Stimulated activated CD8-positive, alpha-beta memory T cell treated with anti-CD3 and anti-CD28 coated beads, Interleukin-7, amount 100 ng/mL, for 48 hours (primary cell): ENCODE results near the gene WDR46.

Experiments used
- DNase-seq, 2 donors: peaks; one replicate each; pipeline ENCODE4 v3.0.0-alpha.2; 2020; ENCODE audit warnings: low read depth in 1 of 2; ENCODE audit errors: extremely low read depth in 1 of 2

The WDR46 gene, protein sequence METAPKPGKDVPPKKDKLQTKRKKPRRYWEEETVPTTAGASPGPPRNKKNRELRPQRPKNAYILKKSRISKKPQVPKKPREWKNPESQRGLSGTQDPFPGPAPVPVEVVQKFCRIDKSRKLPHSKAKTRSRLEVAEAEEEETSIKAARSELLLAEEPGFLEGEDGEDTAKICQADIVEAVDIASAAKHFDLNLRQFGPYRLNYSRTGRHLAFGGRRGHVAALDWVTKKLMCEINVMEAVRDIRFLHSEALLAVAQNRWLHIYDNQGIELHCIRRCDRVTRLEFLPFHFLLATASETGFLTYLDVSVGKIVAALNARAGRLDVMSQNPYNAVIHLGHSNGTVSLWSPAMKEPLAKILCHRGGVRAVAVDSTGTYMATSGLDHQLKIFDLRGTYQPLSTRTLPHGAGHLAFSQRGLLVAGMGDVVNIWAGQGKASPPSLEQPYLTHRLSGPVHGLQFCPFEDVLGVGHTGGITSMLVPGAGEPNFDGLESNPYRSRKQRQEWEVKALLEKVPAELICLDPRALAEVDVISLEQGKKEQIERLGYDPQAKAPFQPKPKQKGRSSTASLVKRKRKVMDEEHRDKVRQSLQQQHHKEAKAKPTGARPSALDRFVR

GRCh38 chr6:33288921-33289783 lies at the start of gene WDR46, which contains the start of gene PFDN6:
TSS of gene WDR46 (minus strand) at chr6:33289239. CDS start at chr6:33289170, 69 bp downstream.
TSS of gene PFDN6 (plus strand) at chr6:33289601. CDS start at chr6:33289857, 256 bp downstream.
- DNase-seq: peak; percentile 56 to 82

- no peak for DNase-seq
These were observed 47.5 kb upstream of the WDR46 start for GRCh38 chr6:33336495-33336894.

GRCh38 chr6:33335916-33336315 lies 46.9 kb upstream of the WDR46 start:
- no peak for DNase-seq

- no peak for DNase-seq
These were observed 44.6 kb upstream of the WDR46 start for GRCh38 chr6:33333666-33334065.

DNA sequence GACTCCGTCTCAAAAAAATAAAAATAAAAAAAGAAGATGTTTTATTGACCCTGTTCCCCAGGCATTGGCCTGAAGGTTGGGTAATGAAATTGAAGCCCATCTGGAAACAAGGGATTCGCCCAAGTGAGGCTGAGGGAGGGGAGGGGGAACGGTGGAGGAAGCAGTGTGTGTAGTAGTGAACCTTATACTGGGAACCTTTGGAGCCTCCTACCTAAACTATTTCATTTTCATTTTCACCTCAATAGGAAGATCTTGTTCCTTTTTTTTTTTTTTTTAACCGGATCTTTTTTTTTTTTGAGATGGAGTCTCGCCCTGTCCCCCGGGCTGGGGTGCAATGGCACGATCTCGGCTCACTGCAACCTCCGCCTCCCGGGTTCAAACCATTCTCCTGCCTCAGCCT lies 41.7 kb upstream of the WDR46 start:
- no peak for DNase-seq

GRCh38 chr6:33329058-33329457 lies 40.0 kb upstream of the WDR46 start:
- DNase-seq: no peak

DNA sequence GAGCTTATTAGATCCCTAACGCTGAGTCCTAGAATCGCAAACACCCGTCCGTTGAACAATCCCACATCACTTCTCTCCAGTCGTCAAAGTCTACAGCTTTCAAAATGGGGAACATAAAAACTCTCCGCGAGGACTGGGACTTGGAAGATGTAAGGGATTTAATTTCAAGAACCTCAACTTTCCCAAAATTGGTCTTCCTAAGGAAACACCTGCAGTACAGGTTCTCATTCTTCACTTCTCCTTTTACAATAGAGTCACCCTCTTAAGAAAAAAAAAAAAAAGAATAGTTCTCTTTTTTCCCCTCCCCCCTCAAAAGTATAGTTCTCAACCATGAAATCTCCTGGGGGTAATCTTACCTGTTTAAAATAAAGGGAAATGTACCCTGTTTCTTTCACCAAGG lies 35.1 kb upstream of the WDR46 start:
- no peak for DNase-seq

DNA sequence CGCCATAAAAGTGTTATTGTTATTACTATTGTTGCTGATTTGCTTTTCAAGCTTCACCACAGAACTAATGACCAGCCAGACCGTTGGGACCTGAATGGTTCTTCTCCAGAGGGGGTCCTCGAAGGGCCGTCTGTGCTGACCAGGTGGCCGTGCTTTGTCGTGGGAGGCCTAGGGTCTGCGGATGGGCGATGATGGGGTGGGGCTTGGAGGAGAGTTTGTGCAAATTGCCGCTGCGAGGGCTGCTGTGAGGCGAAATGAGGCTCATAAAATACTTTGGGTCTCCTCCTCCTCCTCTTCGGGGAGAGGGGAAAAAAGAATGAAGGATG lies 34.5 kb upstream of the WDR46 start:
- DNase-seq: no peak

DNA sequence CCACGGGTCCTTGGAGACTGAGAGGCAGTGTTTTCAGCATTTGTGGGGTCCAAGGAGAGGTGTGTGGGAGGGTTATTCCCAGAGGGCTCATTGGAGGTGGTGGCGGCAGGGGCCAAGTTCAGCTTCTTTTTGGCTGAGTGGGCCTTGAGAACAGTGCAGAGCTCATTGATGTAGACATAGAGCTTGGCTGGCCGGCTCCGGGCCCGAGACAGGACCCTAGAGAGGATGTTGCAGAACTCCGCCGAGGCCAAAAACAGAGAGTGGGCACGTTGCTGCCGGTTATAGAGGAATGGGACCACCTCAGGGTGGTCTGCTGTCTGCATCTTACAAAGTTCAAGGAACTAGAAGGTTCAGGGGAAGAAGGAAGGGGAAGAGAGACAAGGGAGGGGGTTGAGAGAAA lies 32.2 kb upstream of the WDR46 start:
- no peak for DNase-seq

DNA sequence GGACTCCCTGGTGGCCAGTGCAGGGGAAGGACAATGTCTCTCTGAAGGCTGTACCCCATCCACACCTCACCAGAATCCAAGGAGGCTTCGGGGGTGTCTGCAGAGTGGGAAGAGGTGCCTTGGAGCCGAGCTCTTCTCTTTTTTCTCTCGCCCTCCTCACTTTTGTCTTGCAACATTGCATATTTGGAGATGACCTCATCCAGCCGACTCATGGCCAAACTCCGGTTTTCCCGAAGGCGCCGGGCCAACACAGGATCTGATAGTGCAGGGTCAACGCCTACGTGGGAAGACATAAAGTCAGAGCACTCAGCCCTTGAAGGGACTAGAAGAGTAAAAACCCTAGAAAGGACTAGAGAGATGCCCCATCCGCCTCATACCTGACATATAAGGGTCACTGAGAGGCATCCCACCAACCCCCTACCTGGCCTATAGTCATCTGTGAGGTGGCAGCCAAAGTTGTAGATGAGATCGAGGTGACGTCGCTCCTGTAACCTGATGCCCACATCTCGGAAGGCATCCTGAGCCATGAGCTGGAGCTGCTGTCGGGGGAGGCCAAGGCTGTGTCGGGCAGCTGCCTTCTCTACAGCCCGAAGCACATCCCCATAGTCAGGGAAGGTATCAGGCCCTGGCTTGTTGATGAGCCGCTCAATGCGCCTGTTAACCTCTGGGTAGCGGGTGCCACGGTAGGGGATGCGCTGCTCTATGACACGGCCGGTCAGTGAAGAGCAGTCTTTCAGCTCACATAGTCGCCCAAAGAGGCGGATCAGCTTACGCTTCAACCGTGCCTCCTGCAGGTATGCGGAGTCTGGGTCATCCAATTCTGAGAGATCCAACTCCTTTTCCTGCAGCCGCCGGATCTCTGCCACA lies 31.5 kb upstream of the WDR46 start:
- DNase-seq: no peak

DNA sequence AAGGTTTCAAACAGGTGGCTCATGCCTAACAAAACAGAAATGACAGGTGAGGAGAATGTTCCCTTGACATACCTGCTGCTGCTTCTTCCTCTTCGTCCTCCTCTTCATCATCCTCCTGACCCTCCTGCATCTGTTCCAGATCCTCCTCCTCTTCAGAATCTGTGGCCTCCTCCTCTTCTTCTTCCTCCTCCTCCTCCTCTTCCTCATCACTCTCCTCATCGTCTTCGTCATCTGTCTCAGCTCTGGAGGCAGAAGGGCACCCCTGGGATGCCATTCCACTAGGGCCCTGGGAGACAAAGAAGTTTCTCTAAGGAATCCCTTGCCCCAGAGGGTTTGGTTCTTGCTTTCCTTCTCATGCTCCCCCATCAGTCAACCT lies 30.9 kb upstream of the WDR46 start:
- DNase-seq: no peak

- DNase-seq: no peak
These were observed 29.5 kb upstream of the WDR46 start for GRCh38 chr6:33318426-33319073.

- peak; percentile 84 to 97 for DNase-seq
These were observed 28.8 kb upstream of the WDR46 start, which contains the start of gene ZBTB22 for GRCh38 chr6:33317669-33318425. TSS of gene ZBTB22 (minus strand) at chr6:33317744. CDS start at chr6:33316916, 828 bp downstream.

DNA sequence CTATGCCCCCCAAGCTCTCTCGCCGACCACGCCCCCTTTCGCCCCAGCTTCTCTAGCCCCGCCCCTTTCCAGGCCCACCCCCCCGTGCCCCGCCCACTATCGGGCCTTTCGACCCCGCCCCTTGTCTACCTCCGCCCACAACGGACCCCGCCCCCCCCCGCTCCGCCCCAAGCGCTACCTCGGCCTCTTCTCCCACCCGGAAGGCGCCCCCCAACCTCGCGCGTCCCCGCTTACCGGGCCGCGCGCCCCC lies 28.3 kb upstream of the WDR46 start:
- no peak for DNase-seq

DNA sequence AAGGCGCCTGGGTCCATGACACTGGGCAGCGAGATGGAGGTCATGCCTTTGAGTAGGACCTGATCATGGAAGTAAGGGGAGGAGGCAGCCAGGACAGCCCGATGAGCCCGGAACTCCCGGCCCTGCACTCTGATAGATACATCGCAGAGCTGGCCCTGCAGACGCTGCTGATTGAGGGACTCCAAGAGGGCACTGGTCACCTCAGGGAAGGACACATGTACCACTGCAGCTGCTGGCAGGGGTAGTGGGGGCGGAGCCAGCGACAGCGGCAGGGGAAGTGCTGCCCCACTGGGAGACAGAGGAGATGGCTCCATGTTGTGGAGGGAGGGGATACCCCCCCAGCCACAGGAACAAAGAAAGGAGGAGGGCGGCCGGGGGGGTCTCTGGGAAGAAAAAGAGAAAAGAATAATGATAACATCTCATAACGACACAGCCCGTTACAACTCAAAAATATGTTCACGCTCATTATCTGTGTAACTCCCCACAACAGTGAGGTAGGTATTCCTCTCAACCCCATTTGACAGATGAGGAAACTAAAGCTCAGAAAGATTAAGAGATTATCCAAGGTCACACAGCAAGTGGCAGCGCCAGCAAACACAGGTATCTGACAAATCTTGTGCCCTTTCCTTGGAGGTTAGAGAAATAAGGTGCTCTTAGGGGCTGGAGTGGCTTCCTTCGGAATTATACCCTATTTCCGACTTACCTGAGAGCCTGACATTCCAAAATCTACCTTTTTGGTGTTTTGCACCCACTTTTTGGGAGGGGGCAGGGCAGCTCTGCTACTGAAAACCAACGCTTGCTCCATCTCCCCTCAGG lies 27.8 kb upstream of the WDR46 start:
- DNase-seq: no peak

DNA sequence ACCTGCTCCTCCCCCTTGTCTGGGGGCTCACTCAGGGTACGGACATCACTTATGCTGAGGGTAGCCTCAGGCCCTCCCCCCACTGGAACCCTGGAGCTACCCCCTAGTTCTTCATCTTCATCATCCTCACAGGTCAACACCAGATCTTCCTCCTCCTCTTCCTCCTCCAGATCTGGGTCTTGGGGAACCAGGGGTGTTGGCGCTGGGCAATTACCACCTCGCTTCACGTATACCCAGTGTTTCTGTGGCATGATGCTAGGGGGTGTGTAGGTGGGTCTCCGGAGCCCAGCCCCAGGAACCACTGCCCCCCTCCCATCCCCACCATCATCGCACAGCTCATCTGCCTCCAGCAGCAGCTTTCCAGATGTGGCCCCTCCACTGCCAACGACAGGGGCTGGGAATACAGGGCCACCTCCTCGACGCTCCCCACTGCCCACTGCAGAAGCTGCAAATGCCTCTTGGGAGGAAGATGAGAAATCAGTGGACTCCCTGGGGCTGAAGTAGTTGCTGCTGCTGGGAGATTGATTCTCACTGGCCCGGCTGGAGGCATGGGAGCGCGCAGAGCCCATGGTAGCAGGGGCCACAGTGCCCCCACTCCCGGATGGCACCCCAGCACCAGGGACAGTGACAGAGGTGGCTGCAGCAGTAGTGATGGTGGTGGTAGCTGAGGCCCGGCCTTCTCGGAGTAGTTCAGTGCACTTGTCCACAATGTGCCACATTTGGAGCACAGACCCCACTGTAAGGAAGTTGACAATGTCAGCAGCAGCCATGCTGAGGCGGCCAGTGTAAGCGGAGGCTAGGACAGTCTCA lies 27.0 kb upstream of the WDR46 start:
- DNase-seq: no peak

DNA sequence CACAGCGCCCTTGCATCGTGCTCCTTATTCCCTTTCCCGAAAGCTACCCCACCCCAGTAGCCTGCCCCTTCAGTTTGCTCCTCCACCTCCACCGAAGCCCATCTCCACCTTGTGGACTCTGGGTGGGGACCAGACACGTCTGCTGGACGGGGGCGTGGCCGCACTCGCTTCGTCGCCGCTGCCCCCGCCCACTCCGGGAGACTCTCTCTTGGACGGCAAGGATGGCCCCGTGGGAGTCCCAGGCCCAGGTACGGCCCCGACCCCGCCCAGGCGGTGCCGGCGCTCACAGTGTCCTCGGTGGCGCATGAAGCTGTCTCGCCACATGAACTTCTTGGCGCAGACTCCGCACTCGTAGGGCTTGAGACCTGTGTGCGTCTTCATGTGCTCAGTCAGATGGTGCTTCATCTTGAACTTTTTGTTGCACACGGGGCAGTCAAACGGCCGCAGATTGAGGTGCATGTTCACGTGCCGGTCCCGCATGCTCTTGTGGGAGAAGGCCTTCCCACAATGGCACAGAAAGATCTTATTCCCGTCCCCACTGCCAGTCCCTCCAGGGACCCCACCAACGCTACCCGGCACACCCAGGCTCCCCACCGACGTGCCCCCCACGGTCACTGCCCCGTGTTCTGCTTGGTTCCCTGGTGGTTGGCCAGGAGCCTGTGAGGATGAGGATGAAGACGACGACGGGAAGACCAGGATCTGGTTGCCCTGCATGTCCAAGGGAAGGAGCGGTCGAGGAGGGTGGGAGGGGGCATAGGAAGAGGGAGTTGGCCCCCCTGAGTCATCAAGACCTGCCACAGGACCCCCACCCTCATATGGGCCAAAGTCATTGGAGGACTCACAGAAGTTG lies 26.1 kb upstream of the WDR46 start:
- DNase-seq: no peak
